GM12875 (cell line): Measurements from ENCODE around the gene PDE4D.

Source experiments
- H3K4me3 ChIP-seq: one replicate; pipeline ENCODE4 v1.5.1; 2011; ENCODE audit warnings: low read depth, low read length, control low read depth
- TF ChIP-seq, protein P1 (sequence below): IDR thresholded peaks from 2 replicates; pipeline ENCODE4 v1.5.1; 2011; ENCODE audit warnings: low read depth, mild to moderate bottlenecking, control low read depth, inconsistent platforms, low read length, moderate library complexity, borderline replicate concordance; ENCODE audit not compliant: insufficient read depth

PDE4D gene

DNA sequence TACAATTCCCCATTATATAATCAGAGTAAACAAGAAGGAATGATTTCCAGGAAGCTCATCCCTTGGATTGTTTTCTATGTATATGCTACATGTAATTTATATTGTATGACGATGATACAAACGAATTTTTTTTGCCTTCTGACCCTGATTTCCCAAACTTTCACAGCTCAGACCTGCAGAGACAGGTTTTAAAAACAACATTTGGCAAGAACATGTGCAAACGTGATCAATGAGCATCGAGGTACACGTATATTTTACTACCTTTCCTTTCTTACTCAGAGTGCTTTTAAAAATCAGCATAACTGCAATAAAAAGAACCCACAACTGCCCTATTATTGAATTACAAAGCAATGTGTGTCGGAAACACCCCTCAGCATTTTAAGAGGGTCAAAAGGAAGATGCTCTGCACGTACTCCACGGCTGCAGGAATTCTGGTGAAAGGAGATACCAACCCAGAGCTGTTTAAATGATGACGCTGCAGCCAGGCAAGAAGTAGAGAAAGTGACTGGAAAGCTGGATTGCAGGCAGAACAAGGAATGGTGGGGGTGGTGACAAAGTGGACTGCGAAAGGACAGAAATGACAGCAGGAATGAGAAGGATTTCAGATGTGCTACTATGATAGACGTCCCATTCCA lies 777.2 kb downstream of the PDE4D start:
- H3K4me3 ChIP-seq, result no peak overlapping the region

DNA sequence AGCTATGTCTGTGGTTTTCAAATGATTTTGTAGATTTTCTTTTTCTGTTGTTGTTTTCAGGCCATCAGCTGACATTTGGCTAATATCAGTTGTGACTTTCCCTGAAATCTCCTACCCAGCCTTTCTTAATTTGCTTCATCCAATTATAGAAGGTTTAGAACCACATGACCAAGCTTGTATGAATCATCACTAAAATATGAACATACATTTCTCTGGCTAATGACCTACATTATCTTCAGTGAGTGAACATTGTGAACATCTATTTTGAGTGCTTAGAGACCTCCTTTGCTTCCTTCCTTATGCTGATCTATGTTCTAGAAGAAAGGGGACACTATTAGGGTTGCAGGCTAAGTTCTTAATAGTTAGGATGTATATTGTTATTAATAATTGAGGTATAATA lies 778.2 kb downstream of the PDE4D start:
- H3K4me3 ChIP-seq, result no peak overlapping the region
- TF ChIP-seq, protein P1, sequence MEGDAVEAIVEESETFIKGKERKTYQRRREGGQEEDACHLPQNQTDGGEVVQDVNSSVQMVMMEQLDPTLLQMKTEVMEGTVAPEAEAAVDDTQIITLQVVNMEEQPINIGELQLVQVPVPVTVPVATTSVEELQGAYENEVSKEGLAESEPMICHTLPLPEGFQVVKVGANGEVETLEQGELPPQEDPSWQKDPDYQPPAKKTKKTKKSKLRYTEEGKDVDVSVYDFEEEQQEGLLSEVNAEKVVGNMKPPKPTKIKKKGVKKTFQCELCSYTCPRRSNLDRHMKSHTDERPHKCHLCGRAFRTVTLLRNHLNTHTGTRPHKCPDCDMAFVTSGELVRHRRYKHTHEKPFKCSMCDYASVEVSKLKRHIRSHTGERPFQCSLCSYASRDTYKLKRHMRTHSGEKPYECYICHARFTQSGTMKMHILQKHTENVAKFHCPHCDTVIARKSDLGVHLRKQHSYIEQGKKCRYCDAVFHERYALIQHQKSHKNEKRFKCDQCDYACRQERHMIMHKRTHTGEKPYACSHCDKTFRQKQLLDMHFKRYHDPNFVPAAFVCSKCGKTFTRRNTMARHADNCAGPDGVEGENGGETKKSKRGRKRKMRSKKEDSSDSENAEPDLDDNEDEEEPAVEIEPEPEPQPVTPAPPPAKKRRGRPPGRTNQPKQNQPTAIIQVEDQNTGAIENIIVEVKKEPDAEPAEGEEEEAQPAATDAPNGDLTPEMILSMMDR, result no peak

More for the DNA sequence above, 777.2 kb downstream of the PDE4D start:
- TF ChIP-seq, protein P1, result no peak

DNA sequence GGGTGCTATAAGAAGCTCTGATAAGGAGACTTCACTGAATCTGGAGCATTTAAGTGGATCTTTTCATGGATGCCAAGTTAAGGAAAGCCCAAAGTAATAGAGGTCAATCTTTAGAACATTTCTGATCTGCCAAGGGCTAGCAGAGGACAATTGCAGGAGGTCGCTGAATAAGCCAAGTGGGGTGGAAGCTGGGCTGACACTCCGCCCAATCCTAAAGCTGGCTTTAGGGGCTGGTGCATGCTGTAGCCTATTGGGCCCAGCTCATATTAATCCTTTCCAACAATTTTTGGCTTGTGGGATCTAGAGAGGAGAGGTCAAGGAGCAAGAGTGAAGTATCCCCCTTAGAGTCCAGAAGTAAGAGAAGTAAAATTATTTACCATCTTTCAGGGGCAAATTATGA lies 784.1 kb downstream of the PDE4D start:
- no peak overlapping the region for H3K4me3 ChIP-seq
- TF ChIP-seq, protein P1, result no peak

DNA sequence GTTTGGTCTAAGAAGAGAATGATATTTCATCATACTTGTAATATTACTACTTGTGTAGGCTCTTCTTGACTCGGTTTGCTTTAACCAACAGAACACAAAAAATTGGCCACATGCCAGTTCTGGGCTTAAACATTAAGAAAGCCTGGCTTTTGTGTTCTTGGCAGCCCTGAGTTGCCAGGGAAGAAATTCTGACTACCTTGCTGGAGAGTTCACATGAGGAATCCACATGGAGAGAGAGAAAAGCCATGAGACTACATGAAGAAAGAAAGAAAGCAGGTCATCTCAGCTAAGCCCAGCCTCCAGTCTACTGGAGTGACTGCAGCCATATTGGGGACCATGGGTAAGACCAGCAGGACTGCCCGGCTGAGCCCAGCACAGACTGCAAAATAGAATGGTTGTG lies 785.8 kb downstream of the PDE4D start:
- no peak overlapping the region for H3K4me3 ChIP-seq
- TF ChIP-seq, protein P1, result no peak

DNA sequence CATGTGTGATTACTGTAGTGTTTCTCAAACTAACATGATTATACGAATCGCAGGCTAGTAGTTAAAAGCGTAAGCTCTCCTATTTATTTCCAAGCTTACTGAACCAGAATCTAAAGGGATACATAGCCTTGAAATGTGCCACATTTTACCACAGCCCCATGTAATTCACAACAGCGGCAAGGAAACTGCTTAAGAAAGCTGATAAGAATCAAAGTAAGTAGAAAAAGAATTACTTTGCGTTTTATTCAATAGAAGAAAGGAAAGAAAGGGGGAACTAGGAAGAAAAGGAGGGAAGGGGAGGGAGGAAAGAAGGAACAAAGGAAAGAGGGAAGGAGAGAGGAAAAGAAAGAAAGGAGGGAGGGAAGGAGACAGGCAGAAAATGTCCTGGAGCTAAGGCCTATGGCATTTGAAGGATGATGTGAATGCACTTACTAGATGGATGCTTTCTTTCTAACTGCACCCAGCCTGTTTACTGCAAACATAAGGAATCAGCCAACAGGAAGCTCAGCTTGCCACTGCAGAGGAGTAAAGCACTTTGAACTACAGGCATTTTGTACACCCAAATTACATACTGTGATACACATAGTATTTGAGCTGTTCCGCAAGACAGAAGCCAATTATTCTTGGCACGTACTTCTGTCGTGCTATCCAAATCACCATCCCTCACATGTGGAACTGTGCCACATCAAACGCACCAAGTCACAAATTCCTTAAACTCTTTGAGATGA lies 789.0 kb downstream of the PDE4D start:
- TF ChIP-seq, protein P1, result no peak
- H3K4me3 ChIP-seq, result no peak overlapping the region

DNA sequence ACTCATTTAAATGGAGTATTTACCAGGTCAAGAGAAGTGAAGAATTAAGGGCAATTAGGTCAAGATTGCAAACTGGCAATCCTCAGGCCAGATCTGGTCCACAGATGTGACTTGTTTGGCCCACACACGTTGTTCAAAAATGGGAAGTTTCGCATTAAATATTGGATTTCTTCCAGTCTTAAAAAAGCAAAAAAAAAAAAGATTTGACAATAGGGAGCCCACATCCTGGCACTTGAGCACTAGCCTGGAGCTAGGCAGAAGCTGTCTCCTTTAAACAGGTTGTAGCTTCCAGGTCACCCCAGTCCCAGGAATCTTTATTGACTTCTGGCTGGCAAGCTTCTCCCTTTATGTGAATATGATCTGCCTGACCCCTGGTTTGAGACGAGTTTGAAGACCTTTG lies 790.2 kb downstream of the PDE4D start:
- TF ChIP-seq, protein P1, result no peak
- no peak overlapping the region for H3K4me3 ChIP-seq

DNA sequence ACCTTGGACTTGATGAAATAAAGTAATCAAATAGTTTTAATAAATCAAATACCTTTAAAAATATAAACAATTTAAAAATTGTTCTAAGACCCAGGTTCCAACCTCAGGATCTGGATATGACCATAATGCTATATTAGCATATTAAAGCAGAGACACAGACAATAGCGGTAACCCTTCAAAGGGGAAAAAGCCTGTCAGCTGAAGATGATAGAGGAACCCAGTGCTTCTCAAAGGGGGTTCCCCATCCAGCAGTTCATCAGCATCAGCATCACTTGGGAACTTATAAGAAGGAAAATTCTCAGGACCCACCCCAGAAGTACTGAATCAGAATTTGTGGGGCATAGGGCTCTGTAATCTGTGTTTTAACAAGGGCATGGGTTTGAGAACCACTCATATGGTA lies 791.1 kb downstream of the PDE4D start:
- TF ChIP-seq, protein P1, result no peak
- no peak overlapping the region for H3K4me3 ChIP-seq
